Activated CD4-positive, alpha-beta memory T cell treated with anti-CD3 and anti-CD28 coated beads for 36 hours (primary cell): ENCODE data around the gene NCOA5. TPM values are rescaled to one million over a fixed set of nuclear protein-coding genes. Genes with fewer than 3 reads are reported as not detected.
"Not testable (repeated sequence)": the region's sequence is repeated elsewhere in the genome, so short reads cannot be mapped to it uniquely, and the experiment has no call there.

Source experiments
- CTCF ChIA-PET: fragments of 350-600 bp; sonication (Branson Sonifier 250); formaldehyde crosslinking; loops from one replicate; lab custom pipeline; 2021; ENCODE audit warnings: antibody characterized with exemption, inconsistent platforms; lab: Charles Lee
- POLR2A ChIA-PET: fragments of 350-600 bp; sonication (Branson Sonifier 250); formaldehyde crosslinking; loops from one replicate; lab custom pipeline; 2021; ENCODE audit warnings: antibody characterized with exemption; lab: Charles Lee
- DNase-seq: peaks from one replicate; pipeline ENCODE4 v3.0.0-alpha.2; 2020
- H3K27ac Mint-ChIP-seq: one replicate; pipeline ENCODE4 v1.8.0; 2021; ENCODE audit warnings: mixed read lengths
- H3K27me3 Mint-ChIP-seq: one replicate; pipeline ENCODE4 v1.8.0; 2021; ENCODE audit warnings: mixed read lengths
- H3K36me3 Mint-ChIP-seq: one replicate; pipeline ENCODE4 v1.8.0; 2021; ENCODE audit warnings: mixed read lengths
- H3K4me1 Mint-ChIP-seq: one replicate; pipeline ENCODE4 v1.8.0; 2021; ENCODE audit warnings: low read depth, mixed read lengths
- H3K4me3 Mint-ChIP-seq: one replicate; pipeline ENCODE4 v1.8.0; 2021; ENCODE audit warnings: mild to moderate bottlenecking, mixed read lengths
- H3K9me3 Mint-ChIP-seq: one replicate; pipeline ENCODE4 v1.8.0; 2021; ENCODE audit warnings: mixed read lengths
- intact Hi-C: fragments of 100-400 bp; cut with micrococcal nuclease; formaldehyde crosslinking; loops from one replicate; pipeline ENCODE4 v1.15.1; 2023
- total RNA-seq, 2 experiments: library from RNA; stranded (reverse); gene quantifications; one replicate each; pipeline ENCODE4 v1.2.3, GENCODE V29; 2021

Gene NCOA5
- total RNA-seq, 2 experiments from 2014 or later, result 13.1 to 13.7 TPM

- POLR2A ChIA-PET, result no interaction called here
- DNase-seq, result no peak
- no peaks in the 10 kb centered on the region for H3K4me1 Mint-ChIP-seq
- H3K4me3 Mint-ChIP-seq, result no peak overlapping the region
- no peaks in the 10 kb centered on the region for H3K36me3 Mint-ChIP-seq
- H3K27ac Mint-ChIP-seq, result no peak overlapping the region
- intact Hi-C loops, result no loop called here
- CTCF ChIA-PET, result no interaction called here
- peaks cover 52% of the 10 kb centered on the region for H3K27me3 Mint-ChIP-seq
- peaks cover 3% of the 10 kb centered on the region for H3K9me3 Mint-ChIP-seq
These were observed 13.2 kb upstream of the NCOA5 start for GRCh38 chr20:46102940-46103339.

GRCh38 chr20:46101957-46102356 lies 12.2 kb upstream of the NCOA5 start:
- CTCF ChIA-PET, result interaction anchor here (0.5 to 1.3 kb wide), 2 partner anchors 27 to 288 kb away, joined by 3 read pairs; no protein-coding TSS in a partner anchor
- POLR2A ChIA-PET, result no interaction called here
- Mint-ChIP-seq H3K27ac (no peak overlapping the region), H3K36me3 (no peaks in the 10 kb centered on the region), H3K27me3 (peaks cover 46% of the 10 kb centered on the region), H3K4me1 (no peaks in the 10 kb centered on the region), H3K9me3 (peaks cover 3% of the 10 kb centered on the region), H3K4me3 (no peak overlapping the region)
- DNase-seq, result no peak
- intact Hi-C loops, result no loop called here

DNA sequence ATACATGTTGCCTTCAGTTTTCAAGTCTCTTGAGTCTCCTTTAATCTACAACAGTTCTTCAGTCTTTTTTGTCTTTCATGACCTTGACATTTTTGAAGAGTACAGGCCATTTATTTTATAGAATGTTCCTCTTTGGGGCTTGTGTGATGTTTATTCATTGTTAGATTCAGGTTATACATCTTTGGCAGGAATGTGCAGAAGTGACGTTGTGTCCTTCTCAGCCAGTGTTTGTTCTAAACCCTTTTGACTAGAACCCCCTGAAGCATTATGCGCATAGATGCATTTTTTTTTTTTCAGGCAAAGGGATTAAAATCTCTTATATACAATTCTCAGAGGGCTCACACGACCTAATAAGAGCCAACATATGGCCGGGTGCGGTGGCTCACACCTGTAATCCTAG lies 11.2 kb upstream of the NCOA5 start:
- CTCF ChIA-PET, result interaction anchor here (1.3 kb wide), 1 partner anchor 28 kb away, joined by 3 read pairs; no protein-coding TSS in a partner anchor

DNA sequence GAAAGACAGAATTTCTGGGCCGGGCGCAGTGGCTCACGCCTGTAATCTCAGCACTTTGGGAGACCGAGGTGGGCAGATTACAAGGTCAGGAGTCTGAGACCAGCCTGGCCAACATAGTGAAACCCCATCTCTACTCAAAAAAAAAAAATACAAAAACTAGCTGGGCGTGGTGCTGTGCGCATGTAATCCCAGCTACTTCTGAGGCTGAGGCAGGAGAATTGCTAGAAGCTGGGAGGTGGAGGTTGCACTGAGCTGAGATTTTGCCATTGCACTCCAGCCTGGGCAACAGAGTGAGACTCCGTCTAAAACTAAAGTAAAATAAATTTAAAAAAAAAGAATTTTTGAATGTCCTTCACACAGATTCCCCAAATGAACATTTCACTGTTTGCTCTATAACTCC lies 10.7 kb upstream of the NCOA5 start:
- H3K4me3 Mint-ChIP-seq, POLR2A ChIA-PET, H3K4me1 Mint-ChIP-seq, H3K27ac Mint-ChIP-seq, H3K36me3 Mint-ChIP-seq, intact Hi-C loops, H3K9me3 Mint-ChIP-seq, DNase-seq: not testable (repeated sequence)
- peaks cover 40% of the 10 kb centered on the region for H3K27me3 Mint-ChIP-seq
- CTCF ChIA-PET, result interaction anchor here (0.8 kb wide), 1 partner anchor 77 kb away, joined by 3 read pairs; no protein-coding TSS in a partner anchor

More for the DNA sequence above, 11.2 kb upstream of the NCOA5 start:
- H3K4me3 Mint-ChIP-seq, result no peak overlapping the region
- no peak for DNase-seq
- no peaks in the 10 kb centered on the region for H3K36me3 Mint-ChIP-seq
- H3K27ac Mint-ChIP-seq, result no peak overlapping the region
- H3K4me1 Mint-ChIP-seq, result no peaks in the 10 kb centered on the region
- H3K27me3 Mint-ChIP-seq, result peaks cover 44% of the 10 kb centered on the region
- POLR2A ChIA-PET, result no interaction called here
- peaks cover 3% of the 10 kb centered on the region for H3K9me3 Mint-ChIP-seq
- intact Hi-C loops, result no loop called here

- peaks cover 3% of the 10 kb centered on the region for H3K9me3 Mint-ChIP-seq
- H3K27me3 Mint-ChIP-seq, result peaks cover 35% of the 10 kb centered on the region
- H3K4me3 Mint-ChIP-seq, result no peak overlapping the region
- CTCF ChIA-PET, result interaction anchor here (0.7 to 1.0 kb wide), 4 partner anchors 8 to 225 kb away, joined by 3 read pairs; no protein-coding TSS in a partner anchor
- H3K27ac Mint-ChIP-seq, result no peak overlapping the region
- H3K4me1 Mint-ChIP-seq, result no peaks in the 10 kb centered on the region
- peak; percentile 23 for DNase-seq
- POLR2A ChIA-PET, result no interaction called here
- no peaks in the 10 kb centered on the region for H3K36me3 Mint-ChIP-seq
- intact Hi-C loops, result no loop called here
These were observed 9.9 kb upstream of the NCOA5 start for GRCh38 chr20:46099491-46100287.

DNA sequence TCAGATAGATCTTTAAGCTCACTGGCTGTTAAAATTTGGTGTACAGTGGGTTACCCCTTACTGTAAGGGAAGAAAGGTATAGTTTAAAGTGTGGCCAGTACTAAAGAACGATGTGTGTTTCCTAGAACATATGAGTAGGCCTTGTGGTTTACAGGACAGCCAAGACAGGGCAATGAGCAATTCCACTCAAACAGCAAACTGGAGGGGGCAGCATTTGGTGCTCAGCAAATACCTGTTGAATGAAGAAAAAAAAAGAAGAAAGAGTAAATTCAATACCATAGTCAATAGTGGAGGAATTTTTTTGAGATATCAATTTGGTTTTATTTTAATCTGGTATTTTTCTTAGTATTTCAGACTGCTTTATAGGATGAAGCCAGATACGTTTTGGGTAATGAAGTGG lies 3.8 kb upstream of the NCOA5 start:
- H3K27ac Mint-ChIP-seq, result no peak overlapping the region
- intact Hi-C loops, result no loop called here
- peak; percentile 23 for DNase-seq
- ChIA-PET CTCF (interaction anchor here (0.9 kb wide), 1 partner anchor 9 kb away, joined by 3 read pairs; no protein-coding TSS in a partner anchor), POLR2A (no interaction called here)
- H3K4me3 Mint-ChIP-seq, result no peak overlapping the region
- H3K27me3 Mint-ChIP-seq, result peaks cover 4% of the 10 kb centered on the region
- no peaks in the 10 kb centered on the region for H3K9me3 Mint-ChIP-seq
- peaks cover 14% of the 10 kb centered on the region for H3K4me1 Mint-ChIP-seq
- H3K36me3 Mint-ChIP-seq, result no peaks in the 10 kb centered on the region

GRCh38 chr20:46091622-46092535 lies 2.1 kb upstream of the NCOA5 start:
- CTCF ChIA-PET, result interaction anchor here (1.3 kb wide), 1 partner anchor 78 kb away, joined by 3 read pairs; no protein-coding TSS in a partner anchor
- H3K36me3 Mint-ChIP-seq, DNase-seq, H3K4me3 Mint-ChIP-seq, POLR2A ChIA-PET, H3K27ac Mint-ChIP-seq, H3K27me3 Mint-ChIP-seq, intact Hi-C loops, H3K9me3 Mint-ChIP-seq: not testable (repeated sequence)
- peaks cover 29% of the 10 kb centered on the region for H3K4me1 Mint-ChIP-seq

GRCh38 chr20:46089167-46089416 lies 670 bp downstream of the NCOA5 start:
- H3K4me3 Mint-ChIP-seq, result peak overlapping the region; percentile 88
- H3K4me1 Mint-ChIP-seq, result peaks cover 55% of the 10 kb centered on the region
- H3K9me3 Mint-ChIP-seq, result no peaks in the 10 kb centered on the region
- peak; percentile 72 for DNase-seq
- no peaks in the 10 kb centered on the region for H3K36me3 Mint-ChIP-seq
- peak overlapping the region; percentile 83 for H3K27ac Mint-ChIP-seq
- intact Hi-C loops, result loop anchor here (1.0 to 2.0 kb wide), 4 partner anchors 26 to 154 kb away; partner anchors contain the start of gene ZNF335
- no peaks in the 10 kb centered on the region for H3K27me3 Mint-ChIP-seq
- CTCF ChIA-PET, result interaction anchor here (1.0 to 3.6 kb wide), 3 partner anchors 44 to 75 kb away, joined by 3 to 20 read pairs (median 8); no protein-coding TSS in a partner anchor
- POLR2A ChIA-PET, result interaction anchor here (1.0 kb wide), 1 partner anchor 30 kb away, joined by 3 read pairs; no protein-coding TSS in a partner anchor

GRCh38 chr20:46088409-46089166 lies 1.2 kb downstream of the NCOA5 start:
- intact Hi-C loops, result loop anchor here (1.0 to 2.0 kb wide), 4 partner anchors 26 to 153 kb away; partner anchors contain the start of gene ZNF335
- DNase-seq, result peak; percentile 27
- Mint-ChIP-seq H3K27me3 (no peaks in the 10 kb centered on the region), H3K9me3 (no peaks in the 10 kb centered on the region), H3K4me3 (peak overlapping the region; percentile 88), H3K4me1 (peaks cover 55% of the 10 kb centered on the region), H3K27ac (peak overlapping the region; percentile 83), H3K36me3 (no peaks in the 10 kb centered on the region)
- CTCF ChIA-PET, result interaction anchor here (1.0 to 3.6 kb wide), 4 partner anchors 44 to 292 kb away, joined by 3 to 20 read pairs (median 6); no protein-coding TSS in a partner anchor
- POLR2A ChIA-PET, result interaction anchor here (0.6 to 1.0 kb wide), 2 partner anchors 30 to 1553 kb away, joined by 3 to 4 read pairs; no protein-coding TSS in a partner anchor

DNA sequence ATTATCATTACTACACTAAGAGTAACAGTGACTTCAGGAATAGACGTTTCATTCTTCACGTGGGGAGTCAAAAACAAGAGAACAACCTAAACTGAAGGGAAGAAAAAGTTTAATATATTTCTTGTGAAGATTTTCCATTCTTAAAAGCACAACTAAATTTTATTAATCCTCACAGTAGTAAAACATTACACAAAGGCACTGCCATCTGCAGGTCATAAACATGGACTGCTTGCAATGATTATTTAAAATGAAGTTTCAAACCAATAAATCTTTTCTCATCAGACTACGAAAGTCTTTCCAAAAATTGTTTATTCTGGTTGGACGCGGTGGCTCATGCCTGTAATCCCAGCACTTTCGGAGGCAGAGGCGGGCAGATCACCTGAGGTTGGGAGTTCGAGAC lies 2.6 kb downstream of the NCOA5 start:
- no peaks in the 10 kb centered on the region for H3K27me3 Mint-ChIP-seq
- H3K27ac Mint-ChIP-seq, result no peak overlapping the region
- H3K4me1 Mint-ChIP-seq, result peaks cover 67% of the 10 kb centered on the region

DNA sequence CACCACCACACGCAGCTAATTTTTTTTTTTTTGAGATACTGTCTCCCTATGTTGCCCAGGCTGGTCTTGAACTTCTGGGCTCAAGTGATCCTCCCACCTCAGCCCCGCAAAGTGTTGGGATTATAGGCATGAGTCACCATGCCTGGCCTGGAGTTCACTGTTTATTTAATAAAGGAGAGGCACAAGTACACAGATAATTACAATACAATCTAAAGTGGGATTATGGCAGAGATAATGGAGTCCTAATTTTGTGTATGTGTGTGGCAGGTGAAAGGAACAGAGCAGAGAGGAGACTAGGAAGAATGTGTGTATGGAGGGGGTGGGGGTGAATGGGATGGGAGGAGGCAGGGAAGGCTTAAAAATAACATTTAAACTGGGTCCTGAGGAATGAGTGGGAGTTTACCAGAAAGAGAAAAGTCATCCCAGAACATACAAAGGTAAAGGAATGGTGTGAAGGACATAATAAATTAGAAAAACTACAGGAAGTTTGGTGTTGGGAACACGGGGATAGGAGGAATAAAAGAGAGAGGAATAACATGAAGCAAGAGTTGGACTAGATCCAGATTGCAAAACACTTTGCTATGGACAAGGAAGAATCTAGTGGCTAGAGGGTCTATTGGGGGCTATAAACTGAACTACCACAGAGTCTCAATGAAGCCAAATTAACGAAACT lies 4.4 kb downstream of the NCOA5 start:
- Mint-ChIP-seq H3K27me3 (no peaks in the 10 kb centered on the region), H3K4me1 (peaks cover 67% of the 10 kb centered on the region), H3K36me3 (no peaks in the 10 kb centered on the region), H3K9me3 (no peaks in the 10 kb centered on the region), H3K4me3 (no peak overlapping the region), H3K27ac (no peak overlapping the region)
- intact Hi-C loops, result no loop called here
- DNase-seq, result no peak
- POLR2A ChIA-PET, result no interaction called here
- CTCF ChIA-PET, result interaction anchor here (0.7 to 1.5 kb wide), 7 partner anchors 8 to 221 kb away, joined by 3 to 6 read pairs (median 4); no protein-coding TSS in a partner anchor

More for the DNA sequence above, 2.6 kb downstream of the NCOA5 start:
- ChIA-PET POLR2A (no interaction called here), CTCF (interaction anchor here (3.6 kb wide), 1 partner anchor 73 kb away, joined by 20 read pairs; no protein-coding TSS in a partner anchor)
- intact Hi-C loops, result no loop called here
- Mint-ChIP-seq H3K36me3 (no peaks in the 10 kb centered on the region), H3K4me3 (no peak overlapping the region), H3K9me3 (no peaks in the 10 kb centered on the region)
- DNase-seq, result no peak
